ENCODE results near the gene CNST.
"Not testable (repeated sequence)": the region's sequence is repeated elsewhere in the genome, so short reads cannot be mapped to it uniquely, and the experiment has no call there.

CNST gene

GRCh38 chr1:246587032-246587431 lies 20.8 kb downstream of the CNST start:
- no peak for FAIRE-seq

DNA sequence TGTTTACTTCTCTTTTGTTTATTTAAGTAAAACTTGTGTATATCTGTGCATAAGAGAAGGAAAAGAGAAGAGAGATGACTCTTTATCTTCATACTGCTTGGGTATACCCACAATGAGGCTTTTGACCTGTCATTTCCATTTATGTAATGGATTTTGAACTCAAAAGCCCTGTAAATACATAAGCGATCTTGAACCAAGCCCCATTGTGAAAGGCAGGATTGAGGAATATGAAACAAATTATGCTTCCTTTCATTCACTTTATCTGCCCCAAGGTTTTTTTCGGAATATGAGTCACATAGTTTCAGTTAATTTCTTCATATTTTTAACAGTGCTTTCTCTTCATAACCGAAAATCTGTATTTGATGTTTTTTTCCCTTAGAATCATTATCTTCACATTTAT lies 21.4 kb downstream of the CNST start:
- FAIRE-seq = no peak

DNA sequence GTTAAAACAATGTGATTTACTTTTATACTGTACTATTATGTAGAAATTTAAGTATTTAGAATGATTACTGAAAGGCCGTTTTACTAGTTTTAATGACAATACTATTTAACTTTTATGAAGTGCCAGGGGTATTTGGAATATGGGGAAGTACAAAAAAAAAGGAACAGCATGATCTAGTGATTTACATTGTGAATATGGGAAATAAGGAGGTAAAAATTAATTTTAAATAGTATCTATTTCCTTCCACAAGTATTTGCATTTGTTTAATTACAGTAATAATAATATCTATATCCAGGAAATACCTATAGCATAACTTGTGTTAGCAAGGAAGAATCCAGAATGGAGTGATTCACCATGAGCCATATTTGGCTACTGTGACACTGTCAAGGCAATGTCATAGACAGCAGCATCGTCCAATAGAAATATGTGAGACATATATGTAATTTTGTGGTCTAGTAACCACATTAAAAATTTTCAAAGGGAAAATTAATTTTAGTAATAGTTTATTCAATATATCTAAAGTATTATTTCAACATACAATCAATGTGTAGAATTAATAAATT lies 22.0 kb downstream of the CNST start:
- FAIRE-seq = no peak

- not testable (repeated sequence) for FAIRE-seq
These were observed 23.7 kb downstream of the CNST start for GRCh38 chr1:246589919-246590318.

DNA sequence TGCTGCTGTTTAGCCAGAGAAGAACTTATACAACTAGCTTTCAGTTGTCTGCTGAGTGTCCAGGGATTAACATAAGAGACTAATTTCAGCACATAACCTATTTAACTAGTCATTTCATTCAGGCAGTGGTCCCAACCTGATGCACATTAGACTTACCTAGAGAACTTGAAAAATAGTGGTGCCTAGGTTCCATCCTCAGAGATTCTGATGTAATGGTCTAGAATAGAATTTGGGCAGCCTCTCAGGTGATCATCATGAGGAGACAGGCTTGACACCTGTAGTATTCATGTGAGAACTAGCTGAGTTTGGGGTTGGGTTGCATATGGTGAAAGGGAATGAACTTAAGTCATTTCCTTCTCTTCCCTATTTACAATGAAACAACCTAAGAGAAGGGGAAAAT lies 24.8 kb downstream of the CNST start:
- no peak for FAIRE-seq

GRCh38 chr1:246591504-246591903 lies 25.2 kb downstream of the CNST start:
- no peak for FAIRE-seq

DNA sequence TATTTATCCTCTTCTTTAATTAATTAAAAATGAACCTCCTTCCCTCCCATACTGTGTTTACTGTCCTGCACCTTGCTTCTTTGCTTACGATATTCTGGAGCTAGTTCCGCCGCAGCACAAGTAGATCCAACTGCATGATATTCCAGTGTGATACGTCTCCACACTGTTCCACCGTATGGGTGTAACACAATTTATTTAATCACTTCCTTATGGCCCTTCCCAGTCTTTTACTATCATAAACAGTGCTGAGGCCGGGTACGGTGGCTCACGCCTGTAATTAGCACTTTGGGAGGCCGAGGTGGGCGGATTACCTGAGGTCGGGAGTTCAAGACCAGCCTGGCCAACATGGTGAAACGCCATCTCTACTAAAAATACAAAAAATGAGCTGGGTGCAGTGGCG lies 25.7 kb downstream of the CNST start:
- no peak for FAIRE-seq

DNA sequence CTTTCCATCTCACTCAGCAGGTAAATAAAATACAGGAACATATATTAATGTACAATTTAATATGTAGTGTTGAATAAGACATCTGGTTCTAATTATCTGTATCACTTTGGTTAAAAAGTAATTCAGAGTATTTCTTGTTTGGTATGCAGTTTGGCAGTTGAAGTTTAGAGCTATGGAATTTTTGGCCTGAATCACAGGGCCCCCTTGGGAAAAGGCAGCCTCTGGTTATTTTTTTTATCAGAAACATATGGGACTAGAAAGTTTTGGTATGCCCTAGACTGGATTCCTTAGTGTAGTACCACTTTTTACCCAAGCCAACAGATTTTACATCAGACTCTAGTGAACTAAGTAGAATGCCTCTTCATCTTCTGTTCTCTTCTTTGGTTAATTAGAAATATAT lies 26.4 kb downstream of the CNST start:
- no peak for FAIRE-seq

DNA sequence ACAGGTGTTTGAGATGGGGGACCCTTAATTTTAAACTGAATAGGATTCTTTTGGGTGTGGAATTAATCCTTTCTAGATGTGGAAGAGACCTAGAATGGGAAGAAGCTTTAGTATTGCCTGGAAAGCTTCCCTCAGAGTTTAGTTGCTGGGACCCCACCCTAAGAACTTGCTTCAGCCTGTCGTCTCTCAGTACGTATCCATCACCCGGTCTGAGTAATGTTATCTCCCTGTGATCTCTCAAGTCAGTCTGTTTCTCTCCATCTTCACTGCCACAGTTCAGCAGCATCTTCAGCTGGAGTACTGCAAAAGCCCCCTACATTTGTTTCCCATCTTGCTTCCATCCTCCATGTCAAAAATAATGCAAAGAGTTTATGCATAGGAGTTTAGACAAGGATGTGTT lies 28.9 kb downstream of the CNST start:
- no peak for FAIRE-seq

DNA sequence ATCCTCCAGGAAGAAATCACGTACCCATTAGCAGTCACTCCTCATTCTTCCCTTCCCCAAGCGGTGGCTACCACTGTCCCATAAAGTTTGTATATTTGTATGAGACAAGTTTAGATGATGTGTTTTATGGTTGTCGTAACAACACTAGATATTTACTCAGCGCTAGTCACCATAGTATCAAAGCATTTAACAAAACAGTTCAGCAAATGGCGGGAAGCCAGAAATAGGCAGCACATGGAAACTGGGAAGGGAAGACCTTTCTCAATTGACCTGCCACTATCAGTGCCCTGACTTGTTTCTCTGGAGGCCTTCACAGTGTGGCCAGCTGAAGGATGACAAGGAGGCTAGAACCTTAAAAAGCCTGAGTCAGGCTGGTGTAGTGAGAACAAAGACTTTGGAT lies 31.1 kb downstream of the CNST start:
- peak; percentile 84 for FAIRE-seq

- no peak for FAIRE-seq
These were observed 31.7 kb downstream of the CNST start for GRCh38 chr1:246597971-246598370.

DNA sequence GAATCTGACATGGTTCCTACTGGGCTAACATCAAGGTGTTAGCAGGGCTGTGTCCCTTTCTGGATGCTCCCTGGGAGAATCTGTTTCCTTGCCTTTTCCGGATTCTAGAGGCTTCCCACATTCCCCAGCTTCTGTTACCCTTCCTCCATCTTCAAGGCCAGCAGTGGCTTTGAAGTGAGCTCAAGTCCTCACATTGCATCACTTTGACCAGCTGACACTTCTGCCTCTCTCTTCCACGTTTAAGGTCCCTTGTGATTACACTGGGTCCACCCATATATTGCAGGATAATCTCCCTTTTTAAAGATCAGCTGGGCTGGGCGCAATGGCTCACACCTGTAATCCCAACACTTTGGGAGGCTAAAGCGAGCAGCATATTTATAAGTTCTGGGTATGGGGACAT lies 33.1 kb downstream of the CNST start:
- no peak for FAIRE-seq

GRCh38 chr1:246600579-246600978 lies 34.3 kb downstream of the CNST start:
- no peak for FAIRE-seq

DNA sequence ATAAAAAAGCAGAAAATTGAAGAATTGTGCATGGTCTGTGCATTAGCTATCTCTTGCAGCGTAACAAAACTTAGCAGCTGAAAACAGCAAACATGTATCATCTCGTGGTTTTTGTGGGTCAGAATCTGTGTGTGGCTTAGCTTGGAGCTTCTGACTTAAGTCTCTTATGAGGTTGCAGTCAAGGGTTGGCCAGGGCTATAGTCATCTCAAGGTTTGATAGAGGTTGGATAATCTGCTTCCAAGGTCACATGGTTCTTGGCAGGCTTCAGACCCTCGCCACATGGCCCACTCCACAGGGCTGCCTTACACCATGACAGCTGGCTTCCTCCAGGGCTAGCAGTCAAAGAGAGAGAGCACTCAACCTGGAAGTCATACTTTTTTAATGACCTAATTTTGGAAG lies 35.9 kb downstream of the CNST start:
- FAIRE-seq = no peak

DNA sequence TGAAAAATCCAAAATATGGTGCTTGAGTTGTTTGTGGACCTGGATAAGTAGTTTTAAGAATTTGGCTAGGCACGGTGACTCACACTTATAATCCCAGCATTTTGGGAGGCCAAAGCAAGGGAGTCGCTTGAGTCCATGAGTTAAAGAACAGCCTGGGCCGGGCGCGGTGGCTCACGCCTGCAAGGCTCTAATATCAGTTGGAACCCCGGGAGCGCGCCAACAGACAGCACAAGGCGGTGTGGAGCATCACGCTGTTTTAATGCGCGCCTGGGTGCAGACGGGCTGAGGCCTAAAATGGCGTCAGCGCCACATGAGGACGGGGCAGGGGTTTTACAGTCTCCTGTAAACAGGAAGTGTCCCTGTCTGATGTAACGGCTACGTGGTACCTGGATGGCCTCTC lies 39.0 kb downstream of the CNST start:
- not testable (repeated sequence) for FAIRE-seq

DNA sequence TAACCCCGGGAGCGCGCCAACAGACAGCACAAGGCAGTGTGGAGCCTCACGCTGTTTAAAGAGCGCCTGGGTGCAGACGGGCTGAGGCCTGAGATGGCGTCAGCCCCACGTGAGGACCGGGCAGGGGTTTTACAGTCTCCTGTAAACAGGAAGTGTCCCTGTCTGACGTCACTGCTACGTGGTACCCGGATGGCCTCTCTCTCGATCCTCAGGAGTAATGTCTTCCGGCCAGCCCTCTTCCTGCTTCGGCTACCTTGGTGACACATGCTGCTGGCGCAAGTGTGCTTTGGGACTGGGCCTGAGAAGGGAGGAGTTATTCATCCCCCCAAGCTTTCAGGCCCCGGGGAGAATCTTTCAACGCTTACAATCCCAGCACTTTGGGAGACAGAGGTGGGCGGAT lies 41.2 kb downstream of the CNST start:
- FAIRE-seq = no peak

GRCh38 chr1:246608616-246609376 lies 42.5 kb downstream of the CNST start:
- FAIRE-seq = no peak

DNA sequence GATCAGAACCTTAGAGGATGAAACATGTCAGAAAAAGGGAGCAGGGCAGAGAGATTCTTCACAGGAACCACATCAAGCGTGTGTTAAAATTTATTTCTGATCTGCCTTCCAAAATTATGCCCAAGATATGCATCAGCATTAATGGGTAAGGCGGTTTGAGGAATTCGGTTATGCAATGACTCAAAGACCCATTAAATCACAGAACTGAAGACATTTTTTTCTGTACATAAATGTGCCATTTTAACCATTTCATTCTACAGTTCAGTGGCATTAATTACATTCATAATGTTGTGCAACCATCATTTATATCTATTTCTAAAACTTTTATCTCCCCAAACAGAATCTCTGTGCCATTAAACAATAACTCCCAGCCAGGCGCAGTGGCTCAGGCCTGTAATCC lies 43.4 kb downstream of the CNST start:
- FAIRE-seq = no peak

- no peak for FAIRE-seq
These were observed 47.0 kb downstream of the CNST start for GRCh38 chr1:246613096-246613758.

DNA sequence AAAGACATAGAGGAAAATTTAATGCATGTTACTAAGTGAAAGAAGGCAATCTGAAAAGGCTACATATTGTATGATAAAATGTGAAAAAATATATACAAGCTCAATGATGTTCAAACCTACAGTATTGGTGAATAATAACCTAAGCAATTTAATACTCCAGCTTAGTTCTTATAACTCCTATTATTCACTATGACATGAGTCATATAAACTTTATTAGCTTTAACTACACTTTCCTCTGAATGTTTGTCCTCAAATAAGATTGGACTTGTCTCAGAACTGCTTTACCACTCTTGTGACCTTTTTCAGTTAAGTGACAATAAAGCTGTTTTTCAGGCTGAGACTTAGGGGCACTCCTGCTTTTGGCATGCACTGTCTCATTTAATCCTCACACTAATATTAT lies 50.9 kb downstream of the CNST start:
- FAIRE-seq = no peak

GRCh38 chr1:246617768-246618167 lies 51.5 kb downstream of the CNST start:
- no peak for FAIRE-seq

DNA sequence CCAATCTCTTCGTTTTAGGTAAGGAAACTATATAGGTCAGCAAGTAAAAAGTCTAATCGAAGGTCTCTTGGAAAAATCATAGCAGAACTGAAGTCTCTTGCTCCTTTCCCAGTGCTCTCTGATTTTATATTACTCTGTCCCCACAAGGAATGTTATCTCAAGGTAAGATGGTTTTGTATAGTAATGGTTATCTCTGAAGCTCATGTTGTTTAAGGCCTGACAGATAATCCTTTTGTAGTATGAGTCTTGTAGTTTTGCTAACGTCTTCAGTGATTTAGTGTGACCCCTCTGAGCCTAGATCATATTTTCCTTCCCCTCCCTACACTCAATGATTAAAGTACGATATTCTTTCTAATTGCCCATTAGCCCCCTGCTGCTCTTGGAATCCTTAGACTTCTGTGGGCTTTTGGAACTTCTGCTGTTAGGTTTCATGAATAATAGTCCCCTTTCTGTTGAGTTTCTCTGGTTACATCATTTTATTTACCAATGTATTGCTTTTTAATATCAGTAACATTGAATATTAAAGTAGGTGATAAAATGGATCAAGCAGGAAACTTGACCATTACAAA lies 52.1 kb downstream of the CNST start:
- no peak for FAIRE-seq

DNA sequence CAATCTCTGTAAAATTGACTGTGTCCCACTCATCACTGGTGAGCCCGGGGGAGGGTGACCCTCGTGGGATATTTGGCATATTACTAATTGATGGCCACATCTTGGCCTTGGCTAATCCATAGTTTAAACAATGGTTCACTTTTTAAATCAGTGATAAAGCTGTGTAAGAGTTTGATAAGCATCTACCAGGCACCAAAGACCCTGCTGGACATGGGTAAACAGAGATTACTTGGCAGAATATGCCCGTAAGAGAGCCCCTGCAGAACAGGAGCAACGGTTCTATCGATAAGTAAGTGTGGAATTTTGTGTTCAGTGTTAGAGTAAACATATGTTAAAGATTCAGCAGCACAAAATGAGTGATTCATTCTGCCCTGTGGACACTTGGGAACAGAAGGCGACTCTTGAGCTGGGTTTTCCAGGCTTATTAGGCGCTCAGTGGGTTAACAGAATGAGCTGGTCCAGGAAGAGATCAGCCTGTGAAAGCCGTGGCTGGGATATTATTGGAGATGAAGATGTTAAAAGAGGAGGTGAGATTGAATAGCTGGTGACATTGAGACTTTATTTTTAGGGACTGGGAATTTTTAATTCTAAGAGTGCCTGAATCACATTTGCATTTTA lies 55.9 kb downstream of the CNST start:
- no peak for FAIRE-seq

- no peak for FAIRE-seq
These were observed 57.8 kb downstream of the CNST start for GRCh38 chr1:246624091-246624490.

Data from colon (tissue), 2 donors.